ENCODE results near the gene AIP.
"Not testable (repeated sequence)": the region's sequence is repeated elsewhere in the genome, so short reads cannot be mapped to it uniquely, and the experiment has no call there.

Gene AIP

DNA sequence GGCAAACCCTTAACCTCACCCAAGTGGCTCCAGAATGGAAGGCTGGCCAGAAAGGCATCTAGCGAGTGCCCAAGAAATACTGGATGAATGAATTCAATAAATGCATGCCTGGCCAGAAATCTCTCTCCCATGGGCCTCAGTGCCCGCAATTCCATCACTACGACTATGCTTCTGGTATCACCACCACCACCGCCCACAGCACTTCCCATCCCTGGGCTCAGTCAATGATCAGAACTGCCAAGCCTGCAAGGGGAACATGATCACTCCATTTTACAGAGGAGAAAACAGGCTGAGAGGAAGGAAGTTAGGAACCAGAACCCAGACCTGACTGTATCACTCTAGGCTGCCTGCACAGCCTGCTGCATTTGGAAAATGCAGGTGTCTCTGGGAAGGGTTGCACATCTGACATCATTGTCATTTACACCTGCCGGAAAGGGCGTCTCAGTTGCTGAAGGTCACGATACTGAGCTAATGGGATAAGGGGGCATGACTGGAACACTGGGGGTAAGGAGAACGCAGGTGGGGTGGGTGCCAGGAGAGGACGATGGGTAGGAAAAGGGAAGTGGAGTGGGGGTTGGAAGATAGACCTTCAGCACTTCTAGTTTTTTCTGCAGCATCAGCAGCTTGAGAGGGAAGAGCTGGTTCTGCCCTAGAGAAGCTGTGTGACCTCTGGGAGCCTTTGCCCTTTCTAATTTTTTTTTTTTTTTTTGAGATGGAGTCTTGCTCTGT lies 33.5 kb upstream of the AIP start:
- DNase-seq = no peak

DNA sequence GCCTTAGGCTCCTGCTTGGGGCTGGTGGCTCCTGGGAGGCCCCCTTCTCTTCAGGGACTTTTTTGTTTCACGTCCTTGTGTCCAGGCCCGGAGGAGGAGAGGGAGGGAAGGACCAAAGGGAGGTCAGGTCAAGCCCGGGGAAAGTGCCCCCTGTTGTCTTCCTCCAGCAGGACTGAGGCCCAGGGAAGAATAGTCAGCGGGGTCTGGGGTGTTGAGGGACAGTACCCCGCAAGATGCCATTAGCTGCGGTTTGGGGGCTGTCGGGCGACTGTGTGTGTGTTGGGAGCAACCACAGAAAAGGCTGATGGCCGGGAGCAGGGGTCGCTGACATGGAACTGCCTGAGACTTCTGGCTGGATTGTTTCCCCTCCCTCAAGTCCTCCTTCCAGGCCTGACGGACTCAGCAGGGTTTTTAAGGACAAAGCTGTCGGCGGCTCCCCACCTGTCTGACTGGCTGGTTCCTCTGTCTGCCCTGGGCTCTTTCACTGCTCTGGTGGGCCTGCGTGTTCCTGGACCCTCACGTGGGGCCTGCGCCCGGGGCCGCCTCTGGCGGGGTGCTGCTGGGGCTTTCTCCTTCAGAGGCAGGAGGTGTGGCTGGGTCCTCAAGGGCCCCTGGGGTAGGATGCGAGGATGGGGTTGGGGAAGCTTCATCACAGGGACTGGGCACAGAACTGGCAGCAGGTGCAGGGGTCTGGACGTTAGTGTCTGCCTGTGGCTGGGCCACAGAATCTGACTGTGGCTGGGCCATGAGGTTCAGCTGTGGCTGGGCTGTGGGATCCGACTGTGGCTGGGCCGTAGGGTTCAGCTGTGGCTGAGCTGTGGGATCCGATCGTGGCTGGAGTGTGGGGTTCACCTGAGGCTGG lies 31.8 kb upstream of the AIP start:
- DNase-seq = no peak

GRCh38 chr11:67451658-67451976 lies 31.2 kb upstream of the AIP start:
- DNase-seq = no peak

- no peak for DNase-seq
Observed at GRCh38 chr11:67452141-67452952, 30.5 kb upstream of the AIP start, which contains the start of gene GPR152. GPR152 (minus strand) TSS chr11:67452729; CDS start chr11:67452724, 5 bp downstream.

DNA sequence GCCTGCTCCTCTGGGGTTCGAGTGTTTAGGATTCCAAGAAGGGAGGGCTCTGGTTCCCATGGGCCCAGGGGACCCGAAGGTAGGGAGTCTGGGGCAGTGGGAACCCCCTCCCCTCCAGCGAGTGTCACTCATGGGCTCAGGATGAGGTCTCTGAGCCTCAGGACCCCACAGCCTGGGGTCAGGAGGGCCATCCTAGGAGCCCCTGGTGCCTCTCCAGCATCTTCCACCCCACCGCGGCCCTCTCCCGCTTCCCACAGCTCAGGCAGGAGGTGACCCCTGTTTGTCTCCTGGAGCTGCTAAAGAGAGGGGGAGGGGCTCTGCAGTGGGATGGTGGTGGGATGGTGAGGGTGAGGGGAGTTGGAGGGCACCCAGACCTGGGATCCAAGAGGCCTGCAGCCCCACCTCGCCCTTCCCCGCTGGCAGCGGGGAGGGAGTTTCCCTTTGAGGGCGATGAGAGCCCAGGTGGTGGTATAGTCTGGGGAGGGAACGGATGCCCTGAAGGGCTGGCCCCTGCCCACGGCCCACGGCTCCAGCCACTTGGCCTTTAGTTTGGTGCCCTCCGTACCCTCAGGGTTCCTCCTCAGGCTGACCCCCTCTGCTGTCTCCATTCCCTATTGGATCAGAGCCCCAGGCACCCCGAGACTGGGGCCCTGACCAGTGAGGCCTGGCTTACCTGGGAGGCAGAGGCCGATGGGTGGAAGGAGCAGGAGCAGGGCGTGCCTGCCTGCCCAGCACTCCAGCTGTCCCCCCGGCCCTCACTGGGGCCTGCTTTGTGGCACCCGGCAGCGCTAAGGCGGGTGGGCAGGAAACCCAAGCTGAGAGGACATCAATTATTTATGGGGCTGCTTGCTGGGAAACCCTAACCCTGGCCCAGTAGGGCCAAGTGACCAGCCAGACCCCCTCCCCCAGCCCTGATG lies 28.8 kb upstream of the AIP start:
- DNase-seq = no peak

GRCh38 chr11:67455054-67455453 lies 27.8 kb upstream of the AIP start, which contains the start of gene CABP4:
CABP4 (plus strand) TSS chr11:67455354; CDS start chr11:67455424, 70 bp downstream.
- no peak for DNase-seq

DNA sequence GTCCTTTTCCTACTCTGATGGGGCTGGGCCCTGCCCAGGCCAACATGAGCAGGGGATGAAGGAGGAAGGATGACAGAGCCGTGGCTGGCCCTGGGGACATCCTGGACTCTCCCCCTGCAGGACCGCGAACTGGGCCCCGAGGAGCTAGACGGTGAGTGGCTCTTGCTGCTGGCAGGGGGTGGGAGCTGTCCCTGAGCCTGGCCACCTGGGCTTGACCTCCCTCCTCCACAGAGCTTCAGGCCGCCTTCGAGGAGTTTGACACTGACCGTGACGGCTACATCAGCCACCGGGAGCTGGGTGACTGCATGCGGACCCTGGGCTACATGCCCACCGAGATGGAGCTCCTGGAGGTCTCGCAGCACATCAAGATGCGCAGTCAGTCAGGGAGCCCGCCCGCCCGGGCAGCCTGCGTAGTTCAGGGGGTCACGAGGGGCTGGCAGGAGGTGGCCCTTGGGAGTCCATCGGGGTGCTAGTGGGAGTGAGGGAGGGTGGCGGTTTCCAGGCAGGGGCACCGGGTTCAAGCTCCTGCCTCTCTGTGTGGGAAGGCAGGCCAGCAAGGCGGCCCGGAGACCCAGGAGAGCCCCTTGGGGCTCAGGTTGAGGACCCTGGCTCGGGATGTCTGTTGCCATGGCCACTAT lies 26.6 kb upstream of the AIP start:
- DNase-seq = no peak

DNA sequence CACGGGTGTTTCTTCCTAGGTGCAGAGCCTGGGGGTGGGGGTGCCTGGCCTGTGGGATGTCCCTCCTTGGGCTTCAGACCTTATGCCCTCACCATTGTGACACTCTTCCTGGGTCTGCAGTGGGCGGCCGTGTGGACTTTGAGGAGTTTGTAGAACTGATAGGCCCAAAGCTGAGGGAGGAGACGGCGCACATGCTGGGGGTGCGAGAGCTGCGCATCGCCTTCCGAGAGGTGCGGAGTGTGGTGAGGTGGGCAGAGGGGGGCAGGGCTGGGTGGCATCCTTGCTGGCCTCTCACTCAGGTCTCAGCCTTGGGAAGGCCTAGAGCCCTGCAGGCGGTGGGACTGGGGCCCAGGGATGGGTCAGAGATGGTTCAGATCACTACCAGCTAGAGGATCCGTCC lies 25.4 kb upstream of the AIP start:
- no peak for DNase-seq

DNA sequence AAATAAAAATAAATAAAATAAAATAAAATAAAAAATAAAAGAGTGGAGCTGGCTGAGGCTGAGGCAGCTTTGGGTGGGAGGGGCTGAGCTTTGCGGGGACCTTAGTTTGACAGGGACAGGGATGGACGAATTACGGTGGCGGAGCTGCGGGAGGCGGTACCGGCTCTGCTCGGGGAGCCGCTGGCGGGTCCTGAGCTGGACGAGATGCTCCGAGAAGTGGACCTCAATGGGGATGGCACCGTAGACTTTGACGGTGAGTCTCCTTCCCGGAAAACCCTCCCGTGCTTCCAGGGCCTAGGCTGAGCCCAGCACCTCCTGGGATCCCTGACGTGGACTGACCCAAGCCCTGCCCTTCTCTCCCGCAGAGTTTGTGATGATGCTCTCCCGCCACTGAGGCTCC lies 24.6 kb upstream of the AIP start:
- DNase-seq = no peak

GRCh38 chr11:67463186-67463585 lies 19.6 kb upstream of the AIP start:
- no peak for DNase-seq

GRCh38 chr11:67463680-67464410 lies 19.0 kb upstream of the AIP start:
- no peak for DNase-seq

- peak; percentile 86 to 92 (median 90) for DNase-seq
Observed at GRCh38 chr11:67464411-67465188, 18.2 kb upstream of the AIP start.

GRCh38 chr11:67465189-67465510 lies 17.7 kb upstream of the AIP start:
- no peak for DNase-seq

DNA sequence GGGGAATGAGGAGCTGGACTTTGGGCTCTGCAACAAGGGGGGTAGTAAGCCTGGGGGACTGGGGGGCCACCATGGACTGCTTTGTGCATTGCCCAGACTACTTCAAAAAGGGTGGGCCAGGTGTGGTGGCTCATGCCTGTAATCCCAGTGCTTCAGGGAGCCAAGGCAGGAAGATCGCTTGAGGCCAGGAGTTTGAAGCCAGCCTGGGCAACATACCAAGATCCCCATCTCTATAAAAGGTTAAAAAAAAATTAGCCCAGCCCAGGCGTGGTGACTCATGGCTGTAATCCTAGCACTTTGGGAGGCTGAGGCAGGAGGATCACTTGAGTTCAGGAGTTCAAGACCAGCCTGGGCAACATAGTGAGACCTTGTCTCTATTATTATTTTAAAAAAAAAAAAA lies 17.3 kb upstream of the AIP start:
- not testable (repeated sequence) for DNase-seq

GRCh38 chr11:67466367-67466766 lies 16.5 kb upstream of the AIP start:
- DNase-seq = no peak

DNA sequence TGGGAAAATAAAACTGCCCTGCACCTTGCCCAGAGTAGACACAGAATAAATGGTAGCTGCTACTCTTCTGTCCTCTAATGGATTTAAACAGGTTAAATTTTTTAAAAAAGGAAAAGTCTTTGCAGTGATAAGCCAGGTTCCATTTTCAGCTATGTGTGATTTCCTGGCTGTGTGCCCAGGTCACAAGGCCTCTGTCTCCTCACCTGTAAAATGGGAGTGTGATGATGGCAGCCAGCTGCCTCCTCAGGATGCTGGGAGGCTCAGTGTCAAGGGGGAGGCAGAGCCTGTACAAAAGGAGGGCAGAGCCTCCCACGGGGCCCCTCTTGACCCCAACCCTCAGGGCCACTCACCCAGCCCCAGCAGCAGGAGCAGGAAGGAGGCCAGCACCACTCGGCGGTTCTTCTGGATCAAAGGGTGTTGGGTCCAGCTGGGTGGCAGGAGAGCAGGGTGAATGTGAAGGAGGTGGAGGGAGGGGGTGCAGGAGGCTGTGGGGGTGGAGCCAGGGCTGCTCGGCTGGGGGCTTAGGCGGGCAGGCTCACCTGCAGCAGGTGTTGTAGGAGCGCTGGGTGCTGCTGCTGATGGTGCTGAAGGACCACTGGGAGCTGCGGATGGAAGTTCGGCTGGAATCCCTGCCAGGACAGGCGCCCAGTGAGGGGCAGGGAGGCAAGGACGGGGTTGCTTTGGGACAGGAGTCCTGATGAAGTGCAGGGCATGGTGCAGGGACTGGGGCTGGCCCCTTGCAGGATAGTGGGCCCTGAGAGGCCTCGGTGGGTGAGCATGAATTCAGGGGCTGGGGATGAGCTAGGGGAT lies 15.7 kb upstream of the AIP start:
- no peak for DNase-seq

DNA sequence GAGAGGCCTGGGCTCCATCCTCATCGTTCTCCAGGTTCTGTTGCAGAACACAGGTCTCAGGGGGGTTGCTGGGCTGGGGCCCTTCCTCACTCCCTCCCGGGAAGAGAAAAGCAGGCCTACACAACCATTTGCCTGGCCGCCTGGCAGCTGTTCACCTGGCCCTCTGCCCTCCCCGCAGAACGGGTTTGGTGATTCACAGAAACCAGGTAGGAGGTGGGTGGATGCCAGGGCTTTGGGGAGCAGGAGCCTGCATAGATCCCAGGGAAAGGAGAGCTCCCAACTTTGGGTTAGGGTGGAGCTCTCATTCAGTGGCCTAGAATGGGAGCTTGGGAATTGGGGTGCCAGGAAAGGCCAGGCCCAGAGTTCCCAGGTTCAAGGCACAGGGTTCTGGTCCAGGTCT lies 14.8 kb upstream of the AIP start:
- no peak for DNase-seq

DNA sequence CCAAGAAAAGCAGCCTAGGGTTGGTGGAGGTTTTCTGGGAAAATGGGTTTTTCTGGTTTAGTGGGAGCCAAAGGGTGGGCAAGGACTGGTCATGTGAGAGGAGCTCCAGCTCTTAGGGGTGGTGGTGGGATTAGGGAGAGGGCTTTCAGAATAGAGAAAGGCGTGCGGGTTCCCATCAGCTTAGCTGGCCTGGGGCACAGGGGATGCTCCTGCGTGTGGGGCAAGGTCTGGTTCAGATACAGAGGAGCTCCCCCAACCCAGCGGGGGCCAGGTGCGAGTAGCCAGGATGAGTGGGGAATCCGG lies 14.4 kb upstream of the AIP start:
- DNase-seq = peak in 1 of 6 experiments; percentile 51

DNA sequence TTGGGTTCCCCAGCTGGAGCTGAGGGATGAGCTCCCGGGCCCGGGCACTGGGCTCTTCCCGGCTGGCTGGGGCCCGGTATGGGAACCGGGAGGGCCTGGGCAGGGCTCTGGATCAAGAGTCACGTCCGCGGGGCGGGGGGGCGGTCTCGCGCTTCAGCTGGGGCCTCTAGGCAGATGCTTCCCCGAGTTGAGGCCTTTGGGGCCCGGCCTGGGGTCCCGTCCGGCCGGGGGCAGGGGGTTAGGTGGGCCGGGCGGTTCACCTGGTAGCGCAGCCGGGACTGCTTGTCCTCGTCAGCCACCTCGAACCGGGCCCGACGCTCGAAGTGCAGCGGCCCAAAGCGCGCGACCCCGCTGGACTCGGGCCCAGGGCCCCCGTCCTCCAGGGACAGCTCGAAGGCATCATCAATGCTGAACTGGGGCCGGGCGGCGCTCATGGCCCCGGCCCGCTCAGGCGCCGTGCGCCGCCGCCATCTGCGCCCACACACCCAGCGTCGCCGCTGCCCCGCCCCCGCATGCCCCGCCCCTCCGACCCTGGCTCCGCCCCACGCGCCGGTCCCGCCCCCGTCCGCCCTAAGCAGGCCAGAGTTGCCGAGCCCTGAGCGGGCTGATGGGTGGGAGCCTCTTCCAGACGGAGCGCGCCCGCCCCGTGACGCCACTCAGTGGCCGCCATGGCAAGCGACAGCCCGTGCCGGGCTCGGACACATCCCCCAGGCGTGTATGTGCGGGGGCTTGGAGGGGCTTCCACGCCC lies 13.9 kb upstream of the AIP start, which contains the start of gene TMEM134:
TMEM134 (minus strand) TSS at position 493 of the 749 bp plus-strand sequence; CDS start at position 434, 59 bp downstream.
- DNase-seq = peak; percentile 82 to 92 (median 90)

All from stimulated activated naive CD4-positive, alpha-beta T cell (primary cell).